Cardiac fibroblast (primary cell): ENCODE measurements around the gene HMGB2.

Experiments
- DNase-seq, 2 donors: peaks; one replicate each; pipeline versions ENCODE4 v3.0.0 to v3.0.0-alpha.2; 2010; ENCODE audit warnings: low read depth in 2 of 2
- H3K4me3 ChIP-seq, 2 donors: replicated peaks in 1 of 2; 1 replicate in 1 of 2; 2 replicates in 1 of 2; pipeline ENCODE4 v1.5.1; 2011; ENCODE audit warnings: low read depth in 2 of 2, low read length in 2 of 2, mild to moderate bottlenecking in 2 of 2, moderate library complexity in 1 of 2
- TF ChIP-seq, protein P1 (sequence below): IDR thresholded peaks from one replicate; pipeline ENCODE4 v1.5.1; 2011; ENCODE audit warnings: low read depth, mild to moderate bottlenecking, low read length, inconsistent platforms

Gene HMGB2

DNA sequence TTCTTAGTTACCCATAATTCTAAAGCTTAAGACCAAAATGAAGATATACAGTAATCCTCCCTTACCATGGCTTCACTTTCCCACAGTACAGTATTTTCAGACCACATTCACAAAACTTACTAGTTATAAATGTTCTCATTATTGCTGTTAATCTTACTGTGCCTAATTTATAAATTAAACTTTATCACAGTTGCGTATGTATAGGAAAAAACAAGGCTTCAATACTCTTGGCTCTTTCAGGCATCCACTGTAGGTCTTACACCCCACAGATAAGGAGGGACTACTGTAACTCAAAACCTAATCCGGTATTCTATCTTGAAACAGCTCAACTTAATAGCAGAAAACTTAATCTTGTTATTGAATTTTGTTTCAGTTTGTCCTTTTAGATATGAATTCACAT is 3.6 kb downstream of the HMGB2 start:
- TF ChIP-seq, protein P1, sequence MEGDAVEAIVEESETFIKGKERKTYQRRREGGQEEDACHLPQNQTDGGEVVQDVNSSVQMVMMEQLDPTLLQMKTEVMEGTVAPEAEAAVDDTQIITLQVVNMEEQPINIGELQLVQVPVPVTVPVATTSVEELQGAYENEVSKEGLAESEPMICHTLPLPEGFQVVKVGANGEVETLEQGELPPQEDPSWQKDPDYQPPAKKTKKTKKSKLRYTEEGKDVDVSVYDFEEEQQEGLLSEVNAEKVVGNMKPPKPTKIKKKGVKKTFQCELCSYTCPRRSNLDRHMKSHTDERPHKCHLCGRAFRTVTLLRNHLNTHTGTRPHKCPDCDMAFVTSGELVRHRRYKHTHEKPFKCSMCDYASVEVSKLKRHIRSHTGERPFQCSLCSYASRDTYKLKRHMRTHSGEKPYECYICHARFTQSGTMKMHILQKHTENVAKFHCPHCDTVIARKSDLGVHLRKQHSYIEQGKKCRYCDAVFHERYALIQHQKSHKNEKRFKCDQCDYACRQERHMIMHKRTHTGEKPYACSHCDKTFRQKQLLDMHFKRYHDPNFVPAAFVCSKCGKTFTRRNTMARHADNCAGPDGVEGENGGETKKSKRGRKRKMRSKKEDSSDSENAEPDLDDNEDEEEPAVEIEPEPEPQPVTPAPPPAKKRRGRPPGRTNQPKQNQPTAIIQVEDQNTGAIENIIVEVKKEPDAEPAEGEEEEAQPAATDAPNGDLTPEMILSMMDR: no peak
- DNase-seq: no peak
- no peak overlapping the region for H3K4me3 ChIP-seq

DNA sequence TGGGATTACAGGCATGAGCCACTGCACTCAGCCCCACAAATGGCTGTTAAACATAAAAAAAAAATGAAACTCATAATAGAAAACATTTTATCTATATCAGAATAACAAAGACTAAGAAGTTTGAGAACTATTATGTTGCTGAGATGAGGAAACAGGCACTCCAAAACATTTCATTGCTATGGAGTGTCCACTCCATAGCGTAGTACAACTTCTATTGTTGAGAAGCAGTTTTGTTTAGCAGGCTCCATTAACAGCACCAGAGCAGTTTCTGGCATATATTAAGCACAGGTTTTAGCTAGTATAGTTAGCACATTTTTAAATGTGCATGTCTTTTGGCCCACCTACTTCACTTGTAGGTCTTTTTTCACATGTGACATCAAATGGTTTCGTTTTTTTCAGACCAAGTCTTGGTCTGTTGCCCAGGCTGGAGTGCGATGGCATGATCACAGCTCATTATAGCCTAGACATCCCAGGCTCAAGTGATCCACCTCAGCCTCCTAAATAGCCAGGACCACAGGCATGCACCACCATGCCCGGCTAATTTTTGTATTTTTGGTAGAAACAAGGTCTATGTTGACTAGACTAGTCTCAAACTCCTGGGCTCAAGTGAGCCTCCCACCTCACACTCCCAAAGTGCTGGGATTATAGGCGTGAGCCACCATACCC is 5.8 kb downstream of the HMGB2 start:
- TF ChIP-seq, protein P1: no peak
- no peak for DNase-seq
- H3K4me3 ChIP-seq: no peak overlapping the region

DNA sequence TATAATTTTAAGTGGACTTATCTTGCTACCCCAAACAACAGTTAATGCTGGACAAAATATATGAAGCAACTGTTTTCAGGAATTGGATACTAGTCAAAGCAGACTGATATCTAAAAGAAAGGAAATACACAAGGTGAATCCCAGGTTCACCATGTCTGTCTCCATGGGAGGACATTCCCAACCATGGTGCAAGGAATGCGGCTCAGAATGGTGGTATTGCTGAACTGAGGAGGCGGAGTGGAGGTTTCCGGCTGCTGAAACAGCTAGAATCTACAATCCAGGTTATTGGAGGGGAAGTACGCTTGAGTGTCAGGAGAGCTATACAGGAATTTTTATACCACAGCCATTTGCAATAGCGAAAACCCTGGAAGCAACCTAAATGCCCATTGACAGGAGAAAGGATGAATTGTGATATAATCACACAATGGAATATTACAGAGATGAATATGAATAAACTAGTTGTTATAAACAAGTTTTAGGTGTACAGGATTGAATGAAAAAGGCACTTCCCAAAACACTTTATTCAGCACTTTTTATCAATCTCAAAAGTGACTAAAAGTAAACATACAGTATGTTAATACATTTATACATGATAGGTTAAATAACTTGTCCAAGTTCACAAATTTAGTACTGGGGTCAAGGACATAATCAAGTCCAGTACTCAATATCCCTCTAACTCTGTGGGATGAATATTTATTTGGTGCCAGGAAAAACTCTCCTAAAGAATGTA is 9.0 kb downstream of the HMGB2 start:
- no peak for DNase-seq
- H3K4me3 ChIP-seq: no peak overlapping the region
- TF ChIP-seq, protein P1: no peak

DNA sequence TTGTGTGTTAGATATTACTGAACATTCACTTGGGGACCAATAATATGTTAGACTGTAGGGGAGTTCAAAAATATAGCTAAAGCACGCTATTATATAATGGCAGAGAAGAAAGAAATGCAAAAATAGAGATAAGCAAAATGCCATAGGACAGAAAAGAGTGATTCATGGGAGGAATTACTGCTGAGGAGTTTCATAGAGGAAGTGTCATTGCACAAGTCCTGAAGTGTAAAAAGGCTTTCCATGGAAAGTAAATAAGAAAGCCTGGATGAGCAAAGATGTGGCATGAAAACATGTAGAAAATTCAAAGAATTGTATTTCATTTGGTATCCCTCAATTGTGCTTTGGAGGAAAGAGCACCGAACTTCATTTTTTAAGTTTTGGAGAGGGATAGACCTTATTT is 14.5 kb downstream of the HMGB2 start:
- TF ChIP-seq, protein P1: no peak
- no peak overlapping the region for H3K4me3 ChIP-seq
- DNase-seq: peak; percentile 66 to 73

DNA sequence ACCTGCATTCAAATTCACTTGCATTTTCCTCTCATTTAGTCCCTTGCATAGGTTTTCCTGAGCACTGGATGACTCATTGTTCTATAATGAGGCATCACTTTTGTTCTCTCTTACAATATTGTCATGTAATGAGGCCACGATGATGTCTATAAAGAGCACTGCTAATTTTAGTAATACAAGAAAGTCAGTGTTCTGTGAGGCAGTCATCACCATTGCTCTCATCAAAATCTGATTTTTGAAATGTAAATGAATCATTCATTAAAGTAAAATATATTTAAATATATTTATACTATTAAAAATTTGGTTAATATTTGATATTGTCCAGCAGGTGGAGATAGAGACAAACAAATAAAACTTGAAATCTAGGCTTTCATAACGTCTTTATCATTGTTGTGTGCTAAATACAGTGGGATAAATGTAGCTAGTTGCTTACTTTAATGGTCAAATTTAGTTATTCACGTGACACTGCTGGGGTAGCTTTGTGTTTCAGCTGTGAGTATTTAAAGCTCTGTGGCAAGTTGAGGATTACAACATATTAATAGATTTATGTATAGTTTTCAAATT is 15.4 kb downstream of the HMGB2 start:
- DNase-seq: peak; percentile 75 to 78
- no peak overlapping the region for H3K4me3 ChIP-seq
- TF ChIP-seq, protein P1: no peak

DNA sequence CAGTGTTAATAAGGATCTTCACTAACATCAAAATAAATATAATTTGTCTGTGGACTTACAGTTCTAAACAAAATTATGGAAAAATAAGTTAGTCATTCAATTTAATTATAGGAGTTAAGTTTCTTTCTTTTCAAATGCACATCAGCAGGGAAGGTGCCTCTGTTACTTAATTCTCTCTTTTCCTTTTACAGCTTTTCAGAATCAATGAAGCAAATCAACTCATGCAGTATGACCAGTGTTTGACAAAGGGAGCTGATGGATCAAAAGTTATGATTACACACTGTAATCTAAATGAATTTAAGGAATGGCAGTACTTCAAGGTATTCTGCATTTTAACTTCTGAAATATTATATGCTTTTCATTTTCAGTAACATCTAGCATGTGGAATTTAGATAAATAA is 15.9 kb downstream of the HMGB2 start:
- H3K4me3 ChIP-seq: no peak overlapping the region
- TF ChIP-seq, protein P1: no peak
- no peak for DNase-seq
